GM12872 (cell line): ENCODE measurements around the gene ASB1.

Experiments
- TF ChIP-seq, protein P1 (sequence below): IDR thresholded peaks from 3 replicates; pipeline ENCODE4 v1.5.1; 2011; ENCODE audit warnings: low read depth, mild to moderate bottlenecking, low read length, moderate library complexity; ENCODE audit not compliant: insufficient read depth

ASB1 gene

DNA sequence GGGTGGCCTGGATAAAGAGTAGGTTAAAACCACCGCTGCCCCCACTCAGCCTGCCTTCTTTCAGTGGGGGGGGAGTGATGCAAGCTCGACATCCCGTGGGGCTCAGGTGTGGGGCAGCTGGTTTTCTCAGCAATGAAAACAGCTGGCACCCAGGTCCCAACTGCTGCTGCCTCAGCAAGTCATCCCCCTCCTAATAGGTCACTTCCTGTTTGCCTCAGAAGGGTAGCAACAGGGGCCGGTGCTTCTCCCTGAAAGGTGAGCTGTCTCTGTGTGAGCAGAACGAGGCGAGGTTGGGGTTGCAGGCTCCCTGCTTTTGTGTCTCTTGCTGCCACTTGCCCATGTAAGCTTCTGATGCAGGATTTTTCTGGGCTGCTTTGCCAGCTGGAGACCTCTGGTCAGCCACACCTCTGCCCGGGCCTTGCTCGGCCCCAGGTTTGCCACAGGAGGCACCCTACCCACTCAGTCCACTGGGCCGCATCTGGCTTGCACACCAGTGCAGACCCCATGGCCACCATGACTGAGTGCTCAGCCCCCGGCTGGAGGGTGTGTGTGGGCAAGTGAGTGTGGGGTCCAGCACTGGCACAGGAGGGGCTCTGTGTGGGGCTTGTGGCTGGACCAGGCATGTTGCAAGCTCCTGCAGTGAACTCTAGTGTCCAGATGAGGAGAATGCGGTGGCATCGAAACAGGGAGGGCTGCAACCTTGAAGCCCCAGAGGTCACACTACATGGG is 11.5 kb upstream of the ASB1 start:
- TF ChIP-seq, protein P1, sequence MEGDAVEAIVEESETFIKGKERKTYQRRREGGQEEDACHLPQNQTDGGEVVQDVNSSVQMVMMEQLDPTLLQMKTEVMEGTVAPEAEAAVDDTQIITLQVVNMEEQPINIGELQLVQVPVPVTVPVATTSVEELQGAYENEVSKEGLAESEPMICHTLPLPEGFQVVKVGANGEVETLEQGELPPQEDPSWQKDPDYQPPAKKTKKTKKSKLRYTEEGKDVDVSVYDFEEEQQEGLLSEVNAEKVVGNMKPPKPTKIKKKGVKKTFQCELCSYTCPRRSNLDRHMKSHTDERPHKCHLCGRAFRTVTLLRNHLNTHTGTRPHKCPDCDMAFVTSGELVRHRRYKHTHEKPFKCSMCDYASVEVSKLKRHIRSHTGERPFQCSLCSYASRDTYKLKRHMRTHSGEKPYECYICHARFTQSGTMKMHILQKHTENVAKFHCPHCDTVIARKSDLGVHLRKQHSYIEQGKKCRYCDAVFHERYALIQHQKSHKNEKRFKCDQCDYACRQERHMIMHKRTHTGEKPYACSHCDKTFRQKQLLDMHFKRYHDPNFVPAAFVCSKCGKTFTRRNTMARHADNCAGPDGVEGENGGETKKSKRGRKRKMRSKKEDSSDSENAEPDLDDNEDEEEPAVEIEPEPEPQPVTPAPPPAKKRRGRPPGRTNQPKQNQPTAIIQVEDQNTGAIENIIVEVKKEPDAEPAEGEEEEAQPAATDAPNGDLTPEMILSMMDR = no peak

DNA sequence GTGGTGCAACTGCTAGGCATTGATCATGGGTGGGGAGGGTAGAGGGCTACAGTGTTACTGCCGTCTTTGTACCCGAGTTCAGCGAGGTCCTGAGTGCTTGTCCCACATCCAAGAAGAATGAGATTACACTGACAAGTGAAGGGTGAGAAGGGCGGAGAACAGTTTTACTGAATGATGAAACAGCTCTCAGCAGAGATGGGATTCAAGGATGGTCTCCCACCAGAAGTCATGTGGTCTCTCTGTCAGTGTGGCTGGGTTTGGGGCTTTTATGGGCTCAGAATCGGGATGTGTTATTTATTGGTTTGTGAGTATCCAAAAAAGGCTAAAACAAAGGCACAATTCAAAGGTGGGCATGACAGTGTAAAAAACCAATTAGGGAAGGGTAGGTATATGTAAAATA is 10.8 kb upstream of the ASB1 start:
- TF ChIP-seq, protein P1 = no peak

DNA sequence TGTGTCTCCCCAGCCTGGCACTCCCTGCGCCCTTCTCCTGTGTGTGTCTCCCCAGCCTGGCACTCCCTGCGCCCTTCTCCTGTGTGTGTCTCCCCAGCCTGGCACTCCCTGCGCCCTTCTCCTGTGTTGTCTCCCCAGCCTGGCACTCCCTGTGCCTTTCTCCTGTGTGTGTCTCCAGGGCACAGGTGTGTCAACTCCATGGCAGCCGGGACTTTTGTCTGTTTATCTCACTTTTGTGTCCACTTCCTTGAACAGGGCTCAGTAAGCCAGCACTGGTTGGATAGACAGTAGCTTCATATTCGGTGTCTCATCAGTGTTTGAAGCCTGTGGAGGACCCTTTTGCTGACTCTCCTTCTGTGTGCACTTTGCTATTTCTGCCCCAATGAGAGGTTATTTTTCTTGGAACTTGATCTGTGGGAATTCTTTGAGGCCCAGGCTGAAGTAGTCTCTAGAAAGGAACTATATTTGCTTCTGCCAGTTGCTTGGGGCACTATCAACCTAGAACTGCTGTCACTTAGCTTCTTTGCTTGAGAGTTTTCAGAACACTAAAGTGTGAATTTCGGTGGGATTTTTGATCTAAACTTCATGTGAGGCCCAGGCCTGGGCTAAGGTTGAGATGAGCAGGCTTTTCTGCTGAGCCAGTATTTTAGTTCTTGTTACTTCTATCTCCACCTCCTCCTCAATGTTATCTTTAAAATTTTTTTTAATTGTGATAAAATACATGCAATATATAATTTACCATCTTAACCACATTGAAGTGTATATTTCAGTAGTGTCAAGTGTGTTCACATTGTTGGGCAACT is 8.3 kb upstream of the ASB1 start:
- TF ChIP-seq, protein P1 = no peak

DNA sequence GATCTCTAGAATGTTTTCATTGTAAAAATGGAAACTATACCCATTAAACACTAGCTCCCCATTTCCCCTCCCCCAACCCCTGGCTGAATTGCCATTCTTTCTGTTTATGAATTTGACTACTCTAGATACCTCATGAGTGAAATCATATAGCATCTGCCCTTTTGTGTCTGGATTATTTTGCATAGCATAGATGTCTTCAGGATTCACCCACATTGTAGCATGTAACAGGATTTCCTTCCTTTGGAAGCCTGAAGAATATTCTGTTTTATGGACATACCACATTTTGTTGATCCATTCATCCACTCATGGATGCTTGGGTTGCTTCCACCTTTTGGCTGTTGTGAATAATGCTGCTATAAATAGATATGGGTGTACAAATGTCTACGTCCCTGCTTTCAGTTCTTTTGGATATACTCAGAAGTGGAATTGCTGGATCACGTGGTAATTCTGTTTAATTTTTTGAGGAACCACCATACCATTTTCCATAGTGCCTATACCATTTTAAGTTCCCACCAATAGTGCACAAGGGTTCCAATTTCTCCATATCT is 7.7 kb upstream of the ASB1 start:
- TF ChIP-seq, protein P1 = no peak

DNA sequence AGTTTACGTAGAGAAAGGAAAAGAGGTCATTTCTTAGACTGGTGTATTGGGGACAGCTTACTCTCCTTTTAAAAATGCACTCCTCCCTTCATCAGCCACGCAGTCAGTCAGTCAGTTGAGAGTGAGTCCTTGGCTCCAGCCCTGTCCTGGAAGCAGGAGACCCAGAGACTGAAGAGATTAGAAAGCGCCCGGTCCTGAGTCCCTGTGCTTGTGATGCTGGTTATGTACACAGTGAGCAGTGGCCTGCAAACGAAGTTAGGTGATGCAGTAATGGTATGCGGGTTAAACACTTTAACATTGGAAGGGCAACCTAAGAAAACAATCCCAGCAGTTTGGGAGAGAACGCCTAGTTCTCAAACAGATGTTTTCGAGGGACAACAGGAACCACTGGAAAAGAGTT is 6.3 kb upstream of the ASB1 start:
- TF ChIP-seq, protein P1 = no peak

DNA sequence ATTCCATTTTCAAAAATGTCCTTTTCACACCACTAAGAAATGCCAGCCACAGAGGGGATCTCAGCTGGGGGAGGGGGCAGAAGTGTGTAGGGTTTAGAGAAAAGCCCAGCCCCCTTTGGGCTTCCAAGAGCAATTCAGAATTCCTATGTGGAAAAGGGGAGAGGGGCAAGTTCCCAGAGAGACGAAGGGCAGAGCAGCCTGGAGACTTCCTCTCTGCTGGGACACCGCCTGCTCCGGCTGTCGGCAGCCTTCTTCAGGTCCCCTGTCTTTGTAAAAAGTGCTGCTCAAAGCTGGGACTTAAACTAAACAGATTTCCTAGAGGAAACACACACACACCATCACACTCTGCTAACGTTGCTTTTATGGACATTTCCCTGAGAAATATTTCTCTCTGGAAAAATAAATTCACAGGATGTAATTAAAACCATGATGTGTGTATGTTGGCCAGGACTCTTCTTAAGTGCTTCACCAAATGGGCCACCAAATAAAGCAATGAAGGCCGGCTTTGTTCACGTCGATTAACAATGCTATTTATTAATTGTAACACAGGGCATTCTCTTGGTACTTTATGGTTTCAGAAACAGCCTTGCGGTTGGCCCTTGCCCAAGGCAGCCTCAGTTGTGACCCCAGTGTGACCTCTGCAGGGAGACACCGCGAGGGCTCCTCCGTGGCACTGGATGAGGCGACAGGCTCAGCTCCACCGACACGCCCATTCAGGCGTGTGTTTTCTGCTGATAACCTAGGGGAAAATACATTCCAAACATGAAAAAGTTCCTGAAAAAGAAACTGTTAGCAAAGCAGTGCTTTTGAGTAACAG is 5.6 kb upstream of the ASB1 start:
- TF ChIP-seq, protein P1 = no peak

DNA sequence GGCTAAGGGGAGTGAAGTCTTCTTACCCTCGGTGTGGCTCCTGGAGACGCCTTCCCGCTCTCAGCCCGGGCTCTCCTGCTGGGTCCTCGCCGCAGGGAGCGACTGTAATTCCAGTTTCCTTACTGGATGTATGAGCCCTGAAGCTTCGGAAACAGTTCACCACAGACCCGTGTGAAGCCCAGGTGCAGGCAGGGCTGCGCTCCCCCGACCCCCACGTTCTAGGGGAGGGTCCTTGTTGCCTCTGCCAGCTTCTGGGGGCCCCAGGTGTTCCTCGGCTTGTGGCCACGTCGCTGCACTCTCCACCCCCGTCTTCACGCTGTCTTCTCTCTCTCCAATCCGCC is 5.1 kb upstream of the ASB1 start:
- TF ChIP-seq, protein P1 = no peak
